Upper lobe of right lung (tissue), 1 donor: ENCODE data around the gene WNT1. TPM values are rescaled to one million over a fixed set of nuclear protein-coding genes. Genes with fewer than 3 reads are reported as not detected.

ENCODE experiments used
- ATAC-seq: fragments of 200-7000 bp; cut with Tn5 transposase; one replicate; pipeline ENCODE4 v1.9.1; 2020; ENCODE audit warnings: mild to moderate bottlenecking, moderate library complexity
- DNase-seq: peaks from one replicate; pipeline ENCODE4 v3.0.0-alpha.2; 2020
- H3K27ac ChIP-seq: fragments of 200-600 bp; one replicate; pipeline ENCODE4 v1.8.0; 2022
- H3K27me3 ChIP-seq: fragments of 200-600 bp; one replicate; pipeline ENCODE4 v1.8.0; 2022; ENCODE audit warnings: mild to moderate bottlenecking
- H3K36me3 ChIP-seq: fragments of 200-600 bp; one replicate; pipeline ENCODE4 v1.8.0; 2022
- H3K4me1 ChIP-seq: fragments of 200-600 bp; one replicate; pipeline ENCODE4 v1.8.0; 2022
- H3K4me3 ChIP-seq: fragments of 200-600 bp; one replicate; pipeline ENCODE4 v1.8.0; 2022; ENCODE audit warnings: mild to moderate bottlenecking
- H3K9me3 ChIP-seq: fragments of 200-600 bp; one replicate; pipeline ENCODE4 v1.8.0; 2022
- intact Hi-C: fragments of 100-400 bp; cut with DNase I; formaldehyde crosslinking; loops from one replicate; pipeline ENCODE4 v1.11.0; 2022
- total RNA-seq: library from RNA; stranded (reverse); fragmentation: NEBNext Ultra II Directional; extraction: Animal tissue kit (Norgen Biotek cat#: 25700); gene quantifications from one replicate; pipeline ENCODE4 v1.2.1, GENCODE V29; 2021
- TF ChIP-seq, protein P1 (sequence below): fragments of 200-600 bp; IDR thresholded peaks from one replicate; pipeline ENCODE4 v1.8.0; 2022; ENCODE audit warnings: antibody characterized with exemption
- donor health status: DM: no; HTN: yes; CAD: no; lungs with severe emphysema.

WNT1 gene
- total RNA-seq, 1 donor from 2014 or later = not detected

DNA sequence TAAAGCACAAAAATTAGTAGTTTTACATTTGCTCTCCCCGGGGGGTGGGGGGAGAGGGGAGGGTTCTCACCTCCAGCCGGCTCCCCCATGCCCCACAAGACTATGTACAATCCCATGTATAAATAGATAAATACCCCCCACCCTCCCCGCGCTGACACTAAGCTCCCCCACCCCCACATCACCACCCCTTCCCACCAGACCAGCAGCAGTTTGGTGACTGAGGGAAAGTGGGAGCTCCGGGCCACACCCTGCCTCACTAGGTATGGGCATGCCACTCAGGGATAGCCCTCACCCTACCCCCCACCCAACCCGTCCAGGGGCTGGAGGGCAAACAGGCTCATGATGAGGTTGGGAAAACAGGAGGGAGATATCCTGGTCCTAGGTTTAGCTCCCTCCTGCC lies 42.3 kb downstream of the WNT1 start:
- H3K4me3 ChIP-seq = no peak overlapping the region
- TF ChIP-seq, protein P1, sequence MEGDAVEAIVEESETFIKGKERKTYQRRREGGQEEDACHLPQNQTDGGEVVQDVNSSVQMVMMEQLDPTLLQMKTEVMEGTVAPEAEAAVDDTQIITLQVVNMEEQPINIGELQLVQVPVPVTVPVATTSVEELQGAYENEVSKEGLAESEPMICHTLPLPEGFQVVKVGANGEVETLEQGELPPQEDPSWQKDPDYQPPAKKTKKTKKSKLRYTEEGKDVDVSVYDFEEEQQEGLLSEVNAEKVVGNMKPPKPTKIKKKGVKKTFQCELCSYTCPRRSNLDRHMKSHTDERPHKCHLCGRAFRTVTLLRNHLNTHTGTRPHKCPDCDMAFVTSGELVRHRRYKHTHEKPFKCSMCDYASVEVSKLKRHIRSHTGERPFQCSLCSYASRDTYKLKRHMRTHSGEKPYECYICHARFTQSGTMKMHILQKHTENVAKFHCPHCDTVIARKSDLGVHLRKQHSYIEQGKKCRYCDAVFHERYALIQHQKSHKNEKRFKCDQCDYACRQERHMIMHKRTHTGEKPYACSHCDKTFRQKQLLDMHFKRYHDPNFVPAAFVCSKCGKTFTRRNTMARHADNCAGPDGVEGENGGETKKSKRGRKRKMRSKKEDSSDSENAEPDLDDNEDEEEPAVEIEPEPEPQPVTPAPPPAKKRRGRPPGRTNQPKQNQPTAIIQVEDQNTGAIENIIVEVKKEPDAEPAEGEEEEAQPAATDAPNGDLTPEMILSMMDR = no peak
- no peak overlapping the region for H3K27ac ChIP-seq
- ATAC-seq = no peak
- peaks cover 13% of the 10 kb centered on the region for H3K4me1 ChIP-seq
- intact Hi-C loops = no loop called here
- H3K36me3 ChIP-seq = peaks cover 45% of the 10 kb centered on the region
- DNase-seq = no peak
- no peaks in the 10 kb centered on the region for H3K27me3 ChIP-seq
- no peaks in the 10 kb centered on the region for H3K9me3 ChIP-seq

DNA sequence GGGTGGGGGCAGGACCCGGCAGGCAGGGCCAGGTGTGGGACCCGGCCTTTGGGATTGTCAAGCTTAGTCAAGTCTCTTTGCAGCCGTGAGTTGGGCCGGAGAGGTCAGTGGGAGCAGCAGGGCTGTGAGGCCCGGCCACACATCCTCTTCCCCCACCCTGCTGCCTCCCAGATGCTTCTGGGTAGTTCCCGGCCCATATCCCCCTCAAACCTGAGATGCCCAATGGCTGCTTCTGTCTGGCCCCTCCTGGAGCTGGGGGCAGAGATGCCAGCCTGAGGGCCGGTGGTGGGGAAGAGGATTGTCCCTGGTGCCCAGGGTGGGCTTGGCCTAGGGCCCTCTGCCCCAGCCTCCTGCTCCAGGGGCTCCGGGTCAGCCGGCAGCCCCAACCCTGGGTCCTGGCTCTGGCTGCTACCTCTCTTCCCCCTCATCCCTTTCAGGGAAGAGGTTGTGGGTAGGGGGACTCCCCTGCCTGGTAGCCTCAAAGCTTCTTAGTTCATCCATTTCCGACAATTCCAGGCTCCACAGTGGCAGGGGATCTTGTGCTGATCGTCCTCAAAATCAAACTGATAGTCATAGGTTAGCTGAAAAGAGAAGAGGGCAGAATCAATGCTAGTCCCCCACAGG lies 43.3 kb downstream of the WNT1 start:
- no peak for ATAC-seq
- Histone ChIP-seq H3K27me3 (no peaks in the 10 kb centered on the region), H3K9me3 (no peaks in the 10 kb centered on the region), H3K27ac (no peak overlapping the region), H3K36me3 (peaks cover 55% of the 10 kb centered on the region), H3K4me3 (no peak overlapping the region), H3K4me1 (peaks cover 13% of the 10 kb centered on the region)
- DNase-seq = no peak
- intact Hi-C loops = no loop called here
- TF ChIP-seq, protein P1 = no peak

DNA sequence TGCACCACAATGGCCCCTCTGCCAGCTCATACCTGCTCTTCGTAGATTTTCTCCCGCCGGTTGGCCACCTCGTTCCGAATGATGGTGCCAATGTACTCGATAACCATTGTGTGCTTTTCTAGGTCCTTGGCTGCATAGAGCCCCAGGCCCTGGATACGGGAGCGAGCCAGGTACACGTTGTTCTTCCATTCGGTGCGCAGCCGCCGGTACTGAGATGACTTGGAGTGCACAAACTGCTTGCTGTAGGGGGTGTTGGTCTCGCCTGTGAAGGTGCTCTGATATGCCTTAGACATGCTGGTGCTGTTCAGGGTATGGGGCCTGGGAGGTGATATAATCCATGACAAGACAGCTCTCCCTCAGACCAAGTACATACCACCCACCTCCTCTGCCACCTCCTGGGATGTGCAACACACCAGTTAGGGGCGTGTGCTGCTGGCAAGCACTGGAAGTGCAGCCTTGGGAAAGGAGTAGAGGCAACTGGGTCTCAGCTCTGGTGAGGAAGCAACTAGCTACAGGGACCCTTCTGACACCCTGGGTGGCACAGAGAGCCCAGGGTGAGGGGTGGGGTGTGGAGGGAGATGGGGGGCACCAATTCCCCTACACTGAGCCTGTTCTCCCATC lies 44.5 kb downstream of the WNT1 start:
- Histone ChIP-seq H3K9me3 (no peaks in the 10 kb centered on the region), H3K27ac (no peak overlapping the region), H3K4me3 (no peak overlapping the region), H3K27me3 (no peaks in the 10 kb centered on the region), H3K36me3 (peaks cover 67% of the 10 kb centered on the region), H3K4me1 (peaks cover 9% of the 10 kb centered on the region)
- DNase-seq = no peak
- intact Hi-C loops = no loop called here
- no peak for ATAC-seq
- TF ChIP-seq, protein P1 = no peak

DNA sequence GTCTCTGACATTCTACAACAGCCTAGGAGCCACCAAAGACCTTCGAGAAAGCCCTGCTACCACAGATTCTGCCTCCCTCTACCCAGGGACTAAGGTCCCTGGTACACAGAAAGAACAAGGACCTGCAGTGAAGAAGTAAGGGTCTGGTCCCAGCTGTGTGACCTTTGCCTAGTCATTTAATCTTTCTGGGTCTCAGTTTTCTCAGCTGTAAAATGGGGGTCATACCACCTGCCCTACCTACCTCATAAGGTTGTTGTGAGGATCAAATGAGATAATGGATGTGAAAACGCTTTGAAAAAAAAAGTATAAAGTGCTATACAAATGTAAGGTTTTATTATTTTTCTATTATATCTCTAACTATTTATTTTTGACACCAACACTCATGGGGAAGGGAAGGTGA lies 45.7 kb downstream of the WNT1 start:
- Histone ChIP-seq H3K27ac (no peak overlapping the region), H3K4me1 (peaks cover 7% of the 10 kb centered on the region), H3K4me3 (no peak overlapping the region), H3K9me3 (no peaks in the 10 kb centered on the region), H3K27me3 (no peaks in the 10 kb centered on the region), H3K36me3 (peaks cover 79% of the 10 kb centered on the region)
- intact Hi-C loops = no loop called here
- DNase-seq (no peak), ATAC-seq (no peak)
- TF ChIP-seq, protein P1 = no peak

DNA sequence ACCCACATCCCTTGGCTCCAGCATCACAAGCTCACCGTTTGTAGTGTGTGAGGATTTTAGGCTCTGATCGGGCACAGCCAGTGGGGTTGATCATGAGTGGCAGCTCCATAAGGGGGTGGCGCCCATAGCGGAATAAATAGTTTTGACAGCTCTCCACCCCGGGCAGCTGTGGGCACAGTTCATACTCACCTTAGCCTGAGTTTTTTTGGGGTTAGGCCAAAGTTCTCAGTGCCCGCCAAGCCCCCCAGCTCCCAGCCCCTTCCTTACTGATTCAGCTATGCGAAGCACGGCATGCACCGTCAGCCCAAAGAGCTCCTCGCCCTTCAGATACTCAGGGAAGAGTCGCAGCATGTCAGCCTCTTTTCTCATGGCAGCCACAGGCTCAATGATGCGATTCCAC lies 46.4 kb downstream of the WNT1 start:
- Histone ChIP-seq H3K9me3 (no peaks in the 10 kb centered on the region), H3K36me3 (peaks cover 83% of the 10 kb centered on the region), H3K4me1 (peaks cover under 1% of the 10 kb centered on the region), H3K27ac (no peak overlapping the region), H3K4me3 (no peak overlapping the region), H3K27me3 (no peaks in the 10 kb centered on the region)
- TF ChIP-seq, protein P1 = no peak
- ATAC-seq (no peak), DNase-seq (no peak)
- intact Hi-C loops = no loop called here
